Measurements from ENCODE around the gene TP53I3.
"Not testable (repeated sequence)": the region's sequence is repeated elsewhere in the genome, so short reads cannot be mapped to it uniquely, and the experiment has no call there.

TP53I3 gene

GRCh38 chr2:24051833-24052232, 32.8 kb downstream of the TP53I3 start:
- DNase-seq, result no peak

- DNase-seq, result no peak
Observed at GRCh38 chr2:24050041-24050979, 34.3 kb downstream of the TP53I3 start.

GRCh38 chr2:24049485-24050021, 35.1 kb downstream of the TP53I3 start, which contains the start of gene FKBP1B:
Gene FKBP1B, plus strand, starts transcription at chr2:24049741. Its CDS starts 109 bp downstream, at chr2:24049850.
- DNase-seq, result peak in 1 of 2 experiments; percentile 42

GRCh38 chr2:24048769-24049484, 35.7 kb downstream of the TP53I3 start:
- DNase-seq, result peak; percentile 15 to 50

GRCh38 chr2:24047703-24048033, 37.0 kb downstream of the TP53I3 start:
- DNase-seq, result peak in 1 of 2 experiments; percentile 60

- DNase-seq, result peak; percentile 97 to 99
Observed at GRCh38 chr2:24046930-24047702, 37.5 kb downstream of the TP53I3 start, which contains the start of gene WDCP. Gene WDCP, minus strand, starts transcription at chr2:24047391. Its CDS starts 7,897 bp downstream, at chr2:24039494.

- DNase-seq, result no peak
Observed at GRCh38 chr2:24046599-24046929, 38.1 kb downstream of the TP53I3 start.

GRCh38 chr2:24045511-24046508, 38.8 kb downstream of the TP53I3 start:
- no peak for DNase-seq

- not testable (repeated sequence) for DNase-seq
Observed at GRCh38 chr2:24043133-24043532, 41.5 kb downstream of the TP53I3 start.

GRCh38 chr2:24040511-24040910, 44.1 kb downstream of the TP53I3 start:
- no peak for DNase-seq

- DNase-seq, result no peak
Observed at GRCh38 chr2:24038786-24039499, 45.7 kb downstream of the TP53I3 start.
